Measurements from ENCODE around the gene CASP6. TPM values are rescaled to one million over a fixed set of nuclear protein-coding genes. Genes with fewer than 3 reads are reported as not detected.
A peak's percentile ranks its signal among the peaks of the same experiment; 100 is the strongest.

Gene CASP6
- polyA plus RNA-seq (ENCODE audit: insufficient read depth in 1 of 5, insufficient read length in 5 of 5, low replicate concordance in 1 of 5), result 10 to 100 TPM; 44.9 to 57.3 (median 49.8) TPM
- long read RNA-seq, donor 1, transcript CASP6-201 (7 exons, 1,548 nt), result major isoform, 18 of 30 reads
- long read RNA-seq, donor 1, partial matches to known transcripts, result 0 of 30 reads
- long read RNA-seq, donor 1, other reads (novel, unspliced or antisense), result 8 of 30 reads
- long read RNA-seq, donor 2, transcript CASP6-201 (7 exons, 1,548 nt), result major isoform, 18 of 21 reads
- long read RNA-seq, donor 2, partial matches to known transcripts, result 0 of 21 reads
- long read RNA-seq, donor 2, other reads (novel, unspliced or antisense), result 0 of 21 reads
- long read RNA-seq, donor 3, transcript CASP6-201 (7 exons, 1,548 nt), result major isoform, 15 of 16 reads
- long read RNA-seq, donor 3, partial matches to known transcripts, result 0 of 16 reads
- long read RNA-seq, donor 3, other reads (novel, unspliced or antisense), result 0 of 16 reads
- long read RNA-seq, donor 4, transcript CASP6-201 (7 exons, 1,548 nt), result major isoform, 10 of 11 reads
- long read RNA-seq, donor 4, partial matches to known transcripts, result 0 of 11 reads
- long read RNA-seq, donor 4, other reads (novel, unspliced or antisense), result 0 of 11 reads
- long read RNA-seq, donor 5, transcript CASP6-201 (7 exons, 1,548 nt), result major isoform, 17 of 19 reads
- long read RNA-seq, donor 5, partial matches to known transcripts, result 0 of 19 reads
- long read RNA-seq, donor 5, other reads (novel, unspliced or antisense), result 0 of 19 reads
- long read RNA-seq, donor 6, transcript CASP6-201 (7 exons, 1,548 nt), result major isoform, 15 of 24 reads
- long read RNA-seq, donor 6, partial matches to known transcripts, result 0 of 24 reads
- long read RNA-seq, donor 6, other reads (novel, unspliced or antisense), result 5 of 24 reads
- long read RNA-seq, donor 7, transcript CASP6-201 (7 exons, 1,548 nt), result major isoform, 18 of 24 reads
- long read RNA-seq, donor 7, partial matches to known transcripts, result 5 of 24 reads
- long read RNA-seq, donor 7, other reads (novel, unspliced or antisense), result 0 of 24 reads
- long read RNA-seq, donor 8, transcript CASP6-201 (7 exons, 1,548 nt), result major isoform, 6 of 6 reads
- long read RNA-seq, donor 8, partial matches to known transcripts, result 0 of 6 reads
- long read RNA-seq, donor 8, other reads (novel, unspliced or antisense), result 0 of 6 reads

GRCh38 chr4:109702950-109703663 lies at the start of gene CASP6:
Gene CASP6, minus strand, starts transcription at chr4:109703445. Its CDS starts 50 bp downstream, at chr4:109703395.
- peak; percentile 76 to 85 for DNase-seq

- no peak for DNase-seq
Observed at GRCh38 chr4:109752525-109752924, 49.3 kb upstream of the CASP6 start.

- DNase-seq, result no peak
Observed at GRCh38 chr4:109751852-109752251, 48.6 kb upstream of the CASP6 start.

- DNase-seq, result no peak
Observed at GRCh38 chr4:109750652-109751244, 47.5 kb upstream of the CASP6 start.

- DNase-seq, result no peak
Observed at GRCh38 chr4:109749388-109750082, 46.3 kb upstream of the CASP6 start.

- no peak for DNase-seq
Observed at GRCh38 chr4:109748114-109748513, 44.9 kb upstream of the CASP6 start.

- no peak for DNase-seq
Observed at GRCh38 chr4:109746728-109747127, 43.5 kb upstream of the CASP6 start.

GRCh38 chr4:109745830-109746229 lies 42.6 kb upstream of the CASP6 start:
- no peak for DNase-seq

- DNase-seq, result no peak
Observed at GRCh38 chr4:109739547-109739946, 36.3 kb upstream of the CASP6 start.

- no peak for DNase-seq
Observed at GRCh38 chr4:109738104-109738872, 35.0 kb upstream of the CASP6 start.

GRCh38 chr4:109735566-109736365 lies 32.5 kb upstream of the CASP6 start:
- no peak for DNase-seq

- DNase-seq, result no peak
Observed at GRCh38 chr4:109733728-109734127, 30.5 kb upstream of the CASP6 start.

GRCh38 chr4:109730619-109731545 lies 27.6 kb upstream of the CASP6 start:
- DNase-seq, result no peak

GRCh38 chr4:109729718-109730618 lies 26.7 kb upstream of the CASP6 start, which contains the start of gene PLA2G12A:
Gene PLA2G12A, minus strand, starts transcription at chr4:109730070. Its CDS starts 261 bp downstream, at chr4:109729809.
- peak; percentile 84 to 88 for DNase-seq

GRCh38 chr4:109729117-109729717 lies 26.0 kb upstream of the CASP6 start:
- peak in 1 of 2 donors; percentile 42 for DNase-seq

GRCh38 chr4:109728385-109728784 lies 25.1 kb upstream of the CASP6 start:
- DNase-seq, result no peak

Data from right lung (tissue), 10 donors.